AG04449 (cell line): Measurements from ENCODE around the gene CCDC85C.

ENCODE experiments used
- CTCF ChIA-PET: fragments of 350-600 bp; formaldehyde crosslinking; extraction: SDS; loops from one replicate; lab custom pipeline; 2021; ENCODE audit warnings: antibody characterized with exemption; lab: Yijun Ruan, JAX
- POLR2A ChIA-PET: fragments of 400-600, 350-600 bp; formaldehyde crosslinking; extraction: SDS; loops from one replicate; lab custom pipeline; 2020; ENCODE audit warnings: antibody characterized with exemption, inconsistent platforms; lab: Yijun Ruan, JAX
- DNase-seq: peaks from one replicate; pipeline ENCODE4 v3.0.0-alpha.2; 2010; ENCODE audit warnings: low read depth, low spot score
- H3K4me3 ChIP-seq: 2 replicates; pipeline ENCODE4 v1.5.1; 2011; ENCODE audit warnings: low read depth, mild to moderate bottlenecking, control low read depth, low read length
- CTCF ChIP-seq: IDR thresholded peaks from one replicate; pipeline ENCODE4 v1.5.1; 2011; ENCODE audit warnings: mild to moderate bottlenecking, moderate library complexity, low read length, control low read depth, inconsistent platforms; ENCODE audit not compliant: insufficient read depth; ENCODE audit errors: missing control alignments

Gene CCDC85C

GRCh38 chr14:99627510-99628381 is 23.7 kb upstream of the CCDC85C start:
- no peak overlapping the region for H3K4me3 ChIP-seq
- TF ChIP-seq CTCF: no peak
- POLR2A ChIA-PET: no interaction called here
- no peak for DNase-seq
- CTCF ChIA-PET: interaction anchor here (0.6 to 9.1 kb wide), 30 partner anchors 8 to 293 kb away, joined by 3 to 174 read pairs (median 4); no protein-coding TSS in a partner anchor

GRCh38 chr14:99627100-99627499 is 23.1 kb upstream of the CCDC85C start:
- ChIA-PET POLR2A (no interaction called here), CTCF (interaction anchor here (1.1 to 9.1 kb wide), 9 partner anchors 14 to 110 kb away, joined by 3 to 174 read pairs (median 5); no protein-coding TSS in a partner anchor)
- no peak overlapping the region for H3K4me3 ChIP-seq
- DNase-seq: no peak
- TF ChIP-seq CTCF: no peak

GRCh38 chr14:99626041-99626648 is 22.1 kb upstream of the CCDC85C start:
- ChIA-PET POLR2A (no interaction called here), CTCF (interaction anchor here (1.1 to 9.1 kb wide), 8 partner anchors 12 to 109 kb away, joined by 3 to 174 read pairs (median 4); no protein-coding TSS in a partner anchor)
- no peak for DNase-seq
- no peak overlapping the region for H3K4me3 ChIP-seq
- TF ChIP-seq CTCF: no peak

GRCh38 chr14:99625476-99625875 is 21.5 kb upstream of the CCDC85C start:
- no peak overlapping the region for H3K4me3 ChIP-seq
- TF ChIP-seq CTCF: no peak
- CTCF ChIA-PET: interaction anchor here (1.3 to 9.1 kb wide), 3 partner anchors 18 to 108 kb away, joined by 4 to 174 read pairs (median 41); no protein-coding TSS in a partner anchor
- POLR2A ChIA-PET: no interaction called here
- no peak for DNase-seq

GRCh38 chr14:99624971-99625370 is 21.0 kb upstream of the CCDC85C start:
- no peak overlapping the region for H3K4me3 ChIP-seq
- POLR2A ChIA-PET: no interaction called here
- no peak for DNase-seq
- CTCF ChIA-PET: interaction anchor here (1.3 to 9.1 kb wide), 4 partner anchors 15 to 107 kb away, joined by 5 to 174 read pairs (median 13); partner anchors contain the start of gene CCDC85C
- TF ChIP-seq CTCF: no peak
